ENCODE results near the gene SLC17A6. TPM values are rescaled to one million over a fixed set of nuclear protein-coding genes. Genes with fewer than 3 reads are reported as not detected.

The SLC17A6 gene
- total RNA-seq, 1 donor from 2014 or later = not detected

DNA sequence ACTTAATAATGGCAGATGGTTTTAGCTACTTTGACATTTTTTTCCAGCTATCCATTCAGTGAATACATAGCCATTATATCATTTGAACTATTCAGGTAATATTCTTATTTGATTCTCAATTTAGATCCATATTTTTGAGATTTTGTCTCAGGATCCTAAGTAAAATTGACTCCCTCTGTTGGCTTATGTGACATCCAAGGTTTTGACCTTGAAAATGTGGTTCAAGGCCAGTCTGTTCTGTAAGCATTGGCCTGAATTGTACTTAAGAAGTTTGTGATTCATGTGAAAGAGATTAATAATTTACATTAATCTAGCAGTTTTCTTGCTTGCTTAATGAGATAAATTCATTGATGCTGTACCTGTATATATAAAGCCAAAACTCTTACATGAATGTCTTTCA, 1.6 kb upstream of the SLC17A6 start:
- Histone ChIP-seq H3K4me3 (no peak overlapping the region), H3K27ac (replicated peaks) (no peak overlapping the region), H3K27me3 (ENCODE audit: low read depth) (peaks cover 72% of the 10 kb centered on the region), H3K9me3 (replicated peaks) (no peaks in the 10 kb centered on the region), H3K36me3 (no peaks in the 10 kb centered on the region), H3K4me1 (peaks cover 10% of the 10 kb centered on the region)
- TF ChIP-seq, protein P1, sequence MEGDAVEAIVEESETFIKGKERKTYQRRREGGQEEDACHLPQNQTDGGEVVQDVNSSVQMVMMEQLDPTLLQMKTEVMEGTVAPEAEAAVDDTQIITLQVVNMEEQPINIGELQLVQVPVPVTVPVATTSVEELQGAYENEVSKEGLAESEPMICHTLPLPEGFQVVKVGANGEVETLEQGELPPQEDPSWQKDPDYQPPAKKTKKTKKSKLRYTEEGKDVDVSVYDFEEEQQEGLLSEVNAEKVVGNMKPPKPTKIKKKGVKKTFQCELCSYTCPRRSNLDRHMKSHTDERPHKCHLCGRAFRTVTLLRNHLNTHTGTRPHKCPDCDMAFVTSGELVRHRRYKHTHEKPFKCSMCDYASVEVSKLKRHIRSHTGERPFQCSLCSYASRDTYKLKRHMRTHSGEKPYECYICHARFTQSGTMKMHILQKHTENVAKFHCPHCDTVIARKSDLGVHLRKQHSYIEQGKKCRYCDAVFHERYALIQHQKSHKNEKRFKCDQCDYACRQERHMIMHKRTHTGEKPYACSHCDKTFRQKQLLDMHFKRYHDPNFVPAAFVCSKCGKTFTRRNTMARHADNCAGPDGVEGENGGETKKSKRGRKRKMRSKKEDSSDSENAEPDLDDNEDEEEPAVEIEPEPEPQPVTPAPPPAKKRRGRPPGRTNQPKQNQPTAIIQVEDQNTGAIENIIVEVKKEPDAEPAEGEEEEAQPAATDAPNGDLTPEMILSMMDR (IDR thresholded peaks at IDR 0.05; ENCODE audit: borderline replicate concordance) = no peak
- intact Hi-C loops (cut with micrococcal nuclease) = loop anchor here (5.0 kb wide), 1 partner anchor 451 kb away; no protein-coding TSS in a partner anchor
- no peak for DNase-seq

DNA sequence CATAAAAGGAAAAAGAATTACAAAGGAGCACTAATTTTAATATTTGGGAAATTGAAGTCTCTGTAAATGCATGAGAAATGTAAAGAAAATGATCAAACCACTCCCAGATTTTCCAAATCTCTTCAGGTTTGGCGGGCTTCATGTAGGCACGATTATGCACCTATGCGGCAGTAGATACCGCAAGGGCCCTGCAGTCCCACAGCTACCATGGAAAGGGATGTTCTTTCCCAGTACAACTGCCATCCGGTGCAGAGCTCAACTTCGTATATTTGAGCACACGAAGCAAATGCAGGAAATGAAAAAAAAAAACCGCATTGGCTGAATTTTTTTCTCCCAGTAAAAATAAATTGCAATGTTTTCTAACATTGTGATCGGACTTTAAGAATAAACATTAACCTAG, 1.4 kb downstream of the SLC17A6 start:
- Histone ChIP-seq H3K4me1 (peaks cover 14% of the 10 kb centered on the region), H3K27ac (replicated peaks) (no peak overlapping the region), H3K27me3 (ENCODE audit: low read depth) (peaks cover 100% of the 10 kb centered on the region), H3K4me3 (no peak overlapping the region), H3K9me3 (replicated peaks) (no peaks in the 10 kb centered on the region), H3K36me3 (no peaks in the 10 kb centered on the region)
- no peak for DNase-seq
- TF ChIP-seq, protein P1 (IDR thresholded peaks at IDR 0.05; ENCODE audit: borderline replicate concordance) = no peak
- intact Hi-C loops (cut with micrococcal nuclease) = loop anchor here (5.0 kb wide), 1 partner anchor 448 kb away; no protein-coding TSS in a partner anchor

DNA sequence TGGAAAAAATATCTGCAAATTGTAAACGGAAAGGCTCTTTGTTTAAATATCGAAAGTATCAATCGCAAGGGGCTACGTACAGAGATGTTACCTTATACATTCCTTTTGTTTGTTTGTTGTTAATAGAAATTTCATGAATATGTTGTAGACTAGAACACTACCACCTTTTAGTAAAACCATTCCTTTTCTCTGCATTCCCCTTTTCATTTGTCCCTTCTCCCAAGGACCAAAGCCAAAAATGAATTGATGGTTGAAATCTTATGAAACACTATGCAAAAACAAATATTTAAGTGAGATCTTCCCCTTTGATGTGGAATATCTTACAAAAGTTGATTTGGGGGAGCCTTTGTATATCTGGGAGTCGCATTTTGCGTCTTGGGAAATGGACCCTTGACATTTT, 2.1 kb downstream of the SLC17A6 start:
- no peaks in the 10 kb centered on the region for H3K9me3 ChIP-seq (replicated peaks)
- H3K27me3 ChIP-seq (ENCODE audit: low read depth) = peaks cover 100% of the 10 kb centered on the region
- H3K36me3 ChIP-seq = no peaks in the 10 kb centered on the region
- H3K4me1 ChIP-seq = peaks cover 14% of the 10 kb centered on the region
- TF ChIP-seq, protein P1 (IDR thresholded peaks at IDR 0.05; ENCODE audit: borderline replicate concordance) = no peak
- intact Hi-C loops (cut with micrococcal nuclease) = no loop called here
- H3K4me3 ChIP-seq = no peak overlapping the region
- no peak for DNase-seq
- H3K27ac ChIP-seq (replicated peaks) = no peak overlapping the region

- Histone ChIP-seq H3K4me3 (no peak overlapping the region), H3K4me1 (peaks cover 14% of the 10 kb centered on the region), H3K9me3 (replicated peaks) (no peaks in the 10 kb centered on the region), H3K27me3 (ENCODE audit: low read depth) (peaks cover 100% of the 10 kb centered on the region), H3K27ac (replicated peaks) (no peak overlapping the region), H3K36me3 (no peaks in the 10 kb centered on the region)
- intact Hi-C loops (cut with micrococcal nuclease) = no loop called here
- no peak for DNase-seq
- TF ChIP-seq, protein P1 (IDR thresholded peaks at IDR 0.05; ENCODE audit: borderline replicate concordance) = no peak
These were observed 2.8 kb downstream of the SLC17A6 start for GRCh38 chr11:22340701-22341587.

- TF ChIP-seq, protein P1 (IDR thresholded peaks at IDR 0.05; ENCODE audit: borderline replicate concordance) = no peak
- peaks cover 100% of the 10 kb centered on the region for H3K27me3 ChIP-seq (ENCODE audit: low read depth)
These were observed 3.4 kb downstream of the SLC17A6 start for GRCh38 chr11:22341588-22341931.

More at GRCh38 chr11:22341588-22341931, 3.4 kb downstream of the SLC17A6 start:
- no peak overlapping the region for H3K27ac ChIP-seq (replicated peaks)
- H3K4me1 ChIP-seq = peaks cover 14% of the 10 kb centered on the region
- H3K9me3 ChIP-seq (replicated peaks) = no peaks in the 10 kb centered on the region
- intact Hi-C loops (cut with micrococcal nuclease) = no loop called here
- no peak overlapping the region for H3K4me3 ChIP-seq
- no peaks in the 10 kb centered on the region for H3K36me3 ChIP-seq
- no peak for DNase-seq

Measured in left ventricle myocardium inferior (tissue), 1 donor.